Measurements from ENCODE around the gene PLXNB2.

- TF ChIP-seq CTCF (IDR thresholded peaks at IDR 0.05) (no peak), EP300 (IDR thresholded peaks at IDR 0.05) (no peak)
These were observed 54.2 kb downstream of the PLXNB2 start for GRCh38 chr22:50253046-50253915.
